K562 (cell line): ENCODE data around the gene ERC2. TPM values are rescaled to one million over a fixed set of nuclear protein-coding genes. Genes with fewer than 3 reads are reported as not detected.

Experiments
- ATAC-seq: fragments of 200-7000 bp; cut with Tn5 transposase; 3 replicates; pipeline ENCODE4 v1.9.1; 2020; ENCODE audit warnings: moderate library complexity
- BruUV-seq: library from RNA; stranded (reverse); fragments of 400-500 nt; replicated peaks from 2 replicates; lab custom pipeline; 2021; lab: Mats Ljungman, UMichigan
- CTCF ChIA-PET: fragments of 300-600 bp; formaldehyde crosslinking; extraction: SDS; loops from one replicate; lab custom pipeline; 2021; ENCODE audit warnings: low intra/inter-chr PET ratio; lab: Yijun Ruan, JAX
- POLR2A ChIA-PET: fragments of 300-600, 350-650 bp; sonication (Branson Sonifier 250); formaldehyde crosslinking; extraction: SDS; loops from one replicate; lab custom pipeline; 2021; ENCODE audit warnings: antibody characterized with exemption, inconsistent platforms; lab: Yijun Ruan, JAX
- DNase-seq, 4 experiments: peaks; one replicate each; pipeline versions ENCODE4 v3.0.0 to v3.0.0-alpha.2; 2011 to 2018; ENCODE audit warnings: low spot score in 3 of 4, mixed read lengths in 3 of 4; ENCODE audit errors: extremely low read depth in 1 of 4
- FAIRE-seq: peaks from 2 replicates; lab custom pipeline; 2011; peaks lifted over from hg19 to GRCh38; lab: Jason Lieb, UNC
- H2AFZ ChIP-seq: 2 replicates; pipeline ENCODE4 v1.6.0; 2011; ENCODE audit warnings: low read depth, low read length, control low read depth, inconsistent platforms
- H3K27ac ChIP-seq: fragments of 200-600 bp; 3 replicates; pipeline ENCODE4 v1.8.0; 2011; ENCODE audit warnings: low read depth, mild to moderate bottlenecking, control low read depth, inconsistent platforms, low read length, moderate library complexity, mixed read lengths; ENCODE audit errors: extremely low read depth
- H3K27me3 ChIP-seq, 2 experiments: fragments of 300-600 bp in 1 of 2; 2 replicates in 1 of 2; 3 replicates in 1 of 2; pipeline versions ENCODE4 v1.6.0 to v1.8.0; 2011; ENCODE audit warnings: inconsistent platforms in 2 of 2, low read length in 2 of 2, mild to moderate bottlenecking in 1 of 2, mixed read lengths in 1 of 2, moderate library complexity in 1 of 2; ENCODE audit not compliant: control insufficient read depth in 2 of 2, insufficient read depth in 2 of 2
- H3K36me3 ChIP-seq: fragments of 300-600 bp; 3 replicates; pipeline ENCODE4 v1.8.0; 2011; ENCODE audit warnings: mild to moderate bottlenecking, low read length, inconsistent platforms; ENCODE audit not compliant: control insufficient read depth, insufficient read depth
- H3K4me1 ChIP-seq, 2 experiments: fragments of 200-600 bp in 1 of 2; replicated peaks in 1 of 2; 2 replicates in 1 of 2; 3 replicates in 1 of 2; pipeline versions ENCODE4 v1.5.1 to v1.8.0; 2011; ENCODE audit warnings: inconsistent platforms in 2 of 2, low read length in 2 of 2, mild to moderate bottlenecking in 1 of 2, mixed read lengths in 1 of 2, moderate library complexity in 1 of 2; ENCODE audit not compliant: control insufficient read depth in 2 of 2, insufficient read depth in 2 of 2
- H3K4me2 ChIP-seq: 2 replicates; pipeline ENCODE4 v1.6.1; 2011; ENCODE audit warnings: low read length, control low read depth, inconsistent platforms, mixed read lengths; ENCODE audit not compliant: insufficient read depth
- H3K4me3 ChIP-seq: fragments of 200-600 bp; sonication (generic), shearing (Covaris generic); 2 replicates; pipeline ENCODE4 v1.5.1; 2016; ENCODE audit warnings: control low read depth, inconsistent platforms
- H3K79me2 ChIP-seq: fragments of 200-600 bp; 3 replicates; pipeline ENCODE4 v1.8.0; 2011; ENCODE audit warnings: low read length, inconsistent platforms; ENCODE audit not compliant: control insufficient read depth, insufficient read depth
- H3K9ac ChIP-seq, 2 experiments: 2 replicates each; pipeline versions ENCODE4 v1.6.0 to v1.6.1; 2011; ENCODE audit warnings: low read depth in 2 of 2, low read length in 2 of 2, control low read depth in 1 of 2, inconsistent platforms in 1 of 2, mild to moderate bottlenecking in 1 of 2, mixed read lengths in 1 of 2; ENCODE audit not compliant: insufficient read depth in 1 of 2
- H3K9me1 ChIP-seq: one replicate; pipeline ENCODE4 v1.6.0; 2011; ENCODE audit warnings: inconsistent platforms, mild to moderate bottlenecking, low read length, moderate library complexity; ENCODE audit not compliant: control insufficient read depth, insufficient read depth
- H3K9me3 ChIP-seq: replicated peaks from 2 replicates; pipeline ENCODE4 v1.5.1; 2011; ENCODE audit warnings: low read depth, low read length, inconsistent platforms; ENCODE audit not compliant: control insufficient read depth, insufficient read depth
- H4K20me1 ChIP-seq: replicated peaks from 2 replicates; pipeline ENCODE4 v1.6.1; 2011; ENCODE audit warnings: low read length, inconsistent platforms, mixed read lengths; ENCODE audit not compliant: control insufficient read depth, insufficient read depth
- CTBP1 ChIP-seq: fragments of 450-650 bp; IDR thresholded peaks from 2 replicates; pipeline ENCODE4 v1.6.1; 2016; ENCODE audit warnings: borderline replicate concordance
- EWSR1 ChIP-seq: fragments of 450-650 bp; IDR thresholded peaks from 2 replicates; pipeline ENCODE4 v1.6.1; 2018; ENCODE audit warnings: borderline replicate concordance, mild to moderate bottlenecking, low read depth, moderate library complexity; ENCODE audit not compliant: partially characterized antibody
- FOXM1 ChIP-seq, 2 experiments: fragments of 450-650 bp in 1 of 2; sonication (generic) in 1 of 2; formaldehyde crosslinking in 1 of 2; IDR thresholded peaks; 2 replicates each; pipeline versions ENCODE4 v1.6.1 to v1.9.0; 2017 to 2022; ENCODE audit warnings: low read depth in 2 of 2, mild to moderate bottlenecking in 2 of 2, missing genetic modification reagents in 1 of 2, moderate library complexity in 1 of 2
- ZNF224 ChIP-seq: sonication (generic); formaldehyde crosslinking; IDR thresholded peaks from 2 replicates; pipeline ENCODE4 v1.8.0; 2022; ENCODE audit warnings: mild to moderate bottlenecking, missing genetic modification reagents
- ZNF75A ChIP-seq: fragments of 450-650 bp; formaldehyde crosslinking; IDR thresholded peaks from 2 replicates; pipeline ENCODE4 v1.4.0; 2020; ENCODE audit warnings: mild to moderate bottlenecking
- ZZZ3 ChIP-seq: fragments of 450-650 bp; IDR thresholded peaks from 2 replicates; pipeline ENCODE4 v1.6.1; 2016; ENCODE audit warnings: antibody characterized with exemption, mild to moderate bottlenecking, moderate library complexity
- WGBS: fragments of 100-300 bp; shearing (Covaris generic); methylation state at CpG from one replicate; pipeline ENCODE4 v1.1.6; 2016; ENCODE audit warnings: low coverage, mixed read lengths; ENCODE audit not compliant: insufficient coverage; ENCODE audit errors: missing lambda C conversion rate; 5-methylcytosine and 5-hydroxymethylcytosine counted together
- in situ Hi-C: fragments of 300-500 bp; cut with MboI; formaldehyde crosslinking; loops from 4 replicates; pipeline ENCODE4 v1.15.0; 2018; ENCODE audit warnings: inconsistent platforms, mixed read lengths
- intact Hi-C: fragments of 100-400 bp; cut with micrococcal nuclease; formaldehyde crosslinking; loops from 2 replicates; pipeline ENCODE4 v1.14.2; 2022
- polyA plus RNA-seq, 8 experiments: library from polyadenylated mRNA; depleted of rRNA in 4 of 8; stranded (reverse) in 5 of 8; unstranded in 3 of 8; fragments of >200 nt; fragmentation: Nextera tagmentation in 2 of 8; fragmentation: Illumina TruSeq in 1 of 8; extraction: Ambion mirVana in 2 of 8; extraction: Trizol in 1 of 8; gene quantifications; 2 replicates each; pipeline versions ENCODE4 v1.2.1 to v1.2.3, GENCODE V29; 2011 to 2014; ENCODE audit warnings: inconsistent platforms in 1 of 8, missing spikeins in 1 of 8
- total RNA-seq, 7 experiments: library from RNA; depleted of rRNA in 6 of 7; stranded (reverse); fragments of >200 nt in 6 of 7; fragmentation: Illumina TruSeq in 2 of 7; extraction: Trizol in 2 of 7; gene quantifications; 2 replicates each; pipeline versions ENCODE4 v1.2.1 to v1.2.3, GENCODE V29; 2011 to 2021; ENCODE audit warnings: low replicate concordance in 1 of 7

ERC2 gene
- total and polyA plus RNA-seq, 9 of the 15 experiments (the other 6 are each of a cell fraction or from before 2014, with no cell fraction given), result 0.04 to 0.18 (median 0.07) TPM; not detected in 2

GRCh38 chr3:55779543-55779942 lies 688.7 kb downstream of the ERC2 start (continued):
- TF ChIP-seq ZNF224 (CRISPR knock-in tag) (no peak), FOXM1 (IDR thresholded peaks at IDR 0.05; ENCODE audit: low read depth) (no peak), FOXM1 (CRISPR knock-in tag; IDR thresholded peaks at IDR 0.05; ENCODE audit: low read depth) (no peak), CTBP1 (no peak), EWSR1 (no peak), ZZZ3 (no peak)

GRCh38 chr3:55775366-55776154 lies 692.7 kb downstream of the ERC2 start:
- Histone ChIP-seq H2AFZ (no peak overlapping the region), H3K27ac (no peak overlapping the region), H4K20me1 (no peaks in the 10 kb centered on the region), H3K4me2 (no peak overlapping the region), H3K27me3 (no peaks in the 10 kb centered on the region), H3K4me1 (no peaks in the 10 kb centered on the region), H3K79me2 (no peaks in the 10 kb centered on the region), H3K4me3 (no peak overlapping the region), H3K36me3 (no peaks in the 10 kb centered on the region), H3K9me3 (no peaks in the 10 kb centered on the region), H3K9ac (no peak overlapping the region), H3K9me1 (no peaks in the 10 kb centered on the region)
- no TSS peak for BruUV-seq
- DNase-seq (no peak), ATAC-seq (no peak), FAIRE-seq (no peak)
- WGBS, result 0% methylated on average over 6 of the region's 6 CpGs
- POLR2A ChIA-PET, result no interaction called here
- no peak for TF ChIP-seq ZNF75A
- CTCF ChIA-PET, result no interaction called here
- intact Hi-C loops (no loop called here), in situ Hi-C loops (no loop called here)
